Cardiac muscle cell (in vitro differentiated cells and primary cell): ENCODE results near the gene TTC28. TPM values are rescaled to one million over a fixed set of nuclear protein-coding genes. Genes with fewer than 3 reads are reported as not detected.

Experiments
- DNase-seq, 2 donors: peaks; one replicate each; pipeline versions ENCODE4 v3.0.0 to v3.0.0-alpha.2; 2010 to 2017; ENCODE audit warnings: low read depth in 1 of 2, low spot score in 1 of 2
- H3K27ac ChIP-seq: fragments of 200-600 bp; sonication (generic); 2 replicates; pipeline ENCODE4 v1.5.1; 2016
- H3K27me3 ChIP-seq: fragments of 200-600 bp; sonication (generic); 2 replicates; pipeline ENCODE4 v1.6.0; 2016; ENCODE audit warnings: control low read depth
- H3K36me3 ChIP-seq: fragments of 200-600 bp; sonication (generic); 2 replicates; pipeline ENCODE4 v1.5.1; 2016; ENCODE audit warnings: control low read depth
- H3K4me1 ChIP-seq: fragments of 200-600 bp; sonication (generic); 2 replicates; pipeline ENCODE4 v1.8.1; 2017; ENCODE audit warnings: low read depth, mild to moderate bottlenecking, mixed run types
- H3K4me3 ChIP-seq: fragments of 200-600 bp; sonication (generic); 2 replicates; pipeline ENCODE4 v1.5.1; 2016; ENCODE audit warnings: mild to moderate bottlenecking
- H3K9me3 ChIP-seq: fragments of 200-600 bp; sonication (generic); 2 replicates; pipeline ENCODE4 v1.5.1; 2017; ENCODE audit warnings: low read depth, mild to moderate bottlenecking, control low read depth
- CTCF ChIP-seq: IDR thresholded peaks from 2 replicates; pipeline ENCODE4 v1.5.1; 2012; ENCODE audit warnings: low read depth, mild to moderate bottlenecking, low read length
- polyA plus RNA-seq: library from polyadenylated mRNA; unstranded; fragments of >200 nt; fragmentation: Nextera tagmentation; extraction: Ambion mirVana; gene quantifications from 2 replicates; pipeline ENCODE4 v1.2.1, GENCODE V29; 2016
- total RNA-seq: library from RNA; depleted of rRNA; stranded (reverse); fragments of >200 nt; gene quantifications from 2 replicates; pipeline ENCODE4 v1.2.3, GENCODE V29; 2016

Gene TTC28
- total and polyA plus RNA-seq, 2 experiments from 2014 or later, result 27.3 to 109 TPM

DNA sequence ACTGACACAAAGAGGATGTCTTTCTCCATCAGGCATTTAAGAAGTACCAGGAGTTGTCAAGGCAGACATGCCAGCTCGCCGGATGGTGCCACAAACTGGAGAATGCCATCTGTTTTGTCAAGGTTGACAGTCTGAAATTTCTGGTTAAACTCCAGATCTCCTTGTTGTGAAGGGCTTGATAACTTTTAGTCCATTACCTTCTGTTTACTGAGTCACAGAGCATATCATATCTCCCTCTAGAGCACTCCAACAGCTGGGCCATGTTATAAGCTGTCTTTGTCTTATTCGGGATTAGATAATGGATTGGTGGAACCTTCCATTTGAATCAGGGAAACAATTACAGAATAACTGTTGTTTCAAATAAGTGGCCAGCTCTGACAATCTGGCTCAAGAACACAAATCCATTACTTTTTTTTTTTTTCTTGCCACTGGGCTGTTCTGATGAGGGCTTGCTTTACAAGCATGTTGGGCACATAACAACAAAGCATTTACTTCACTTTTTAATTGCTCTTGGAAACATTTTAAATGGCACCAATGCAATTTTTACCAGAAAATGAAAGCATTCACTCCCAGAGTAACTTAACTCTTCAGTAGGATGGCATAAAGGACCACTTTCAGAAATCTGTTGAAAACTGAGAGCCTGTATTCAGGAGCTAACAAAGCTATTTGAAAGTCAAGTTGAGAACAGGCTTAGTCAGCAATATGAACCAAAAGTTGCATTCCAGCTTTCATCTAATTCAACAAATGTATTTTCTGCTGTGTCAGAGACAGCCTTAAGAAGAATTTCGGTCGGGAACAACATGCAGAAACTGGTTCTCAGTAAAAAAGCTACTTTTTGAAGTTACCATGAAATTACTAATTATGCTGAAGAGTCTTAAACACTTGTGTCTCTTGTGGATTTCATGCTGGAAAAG lies 533.0 kb downstream of the TTC28 start:
- H3K4me3 ChIP-seq, result no peak overlapping the region
- DNase-seq, result peak in 1 of 2 donors; percentile 52
- peak overlapping the region; percentile 25 for H3K27ac ChIP-seq
- no peaks in the 10 kb centered on the region for H3K36me3 ChIP-seq
- no peaks in the 10 kb centered on the region for H3K9me3 ChIP-seq
- TF ChIP-seq CTCF, result no peak
- H3K4me1 ChIP-seq, result peaks cover 17% of the 10 kb centered on the region
- H3K27me3 ChIP-seq, result no peaks in the 10 kb centered on the region

DNA sequence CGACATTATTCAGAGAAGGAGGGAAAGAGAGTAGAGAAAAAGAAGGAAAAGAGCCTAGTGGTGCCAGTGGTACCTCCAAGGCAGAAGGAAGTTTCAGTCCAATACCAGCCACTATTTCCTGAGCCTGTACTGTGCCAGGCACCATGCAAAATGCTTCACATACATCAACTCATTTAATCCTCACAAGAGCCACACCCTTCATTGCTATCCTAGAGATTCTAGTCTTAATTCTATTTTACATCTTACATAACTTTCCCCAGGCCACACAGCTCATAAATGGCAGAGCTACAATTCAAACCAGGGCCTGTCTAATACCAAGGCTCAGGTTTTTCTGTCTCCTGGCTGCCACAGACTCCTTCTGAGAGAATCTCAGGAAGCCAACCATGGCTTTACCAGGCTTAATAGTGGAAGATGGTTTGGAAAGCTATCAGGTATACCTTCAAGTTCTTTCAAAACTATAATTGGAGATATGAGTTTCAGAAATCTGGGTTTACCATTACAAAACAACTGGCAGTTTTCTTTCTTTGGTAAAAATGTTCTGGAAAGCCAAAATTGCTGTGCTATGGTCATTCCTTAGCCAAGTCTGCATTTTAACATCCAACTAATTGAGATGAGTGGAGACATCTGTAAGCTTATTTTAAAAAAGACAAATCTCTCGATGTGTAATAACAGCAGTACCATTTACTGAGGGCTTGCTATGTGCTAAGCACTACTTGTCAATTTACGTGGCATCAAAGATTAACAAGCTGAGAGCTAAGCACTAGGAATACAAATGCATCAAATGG lies 535.5 kb downstream of the TTC28 start:
- Histone ChIP-seq H3K27ac (no peak overlapping the region), H3K27me3 (no peaks in the 10 kb centered on the region), H3K4me1 (peaks cover 36% of the 10 kb centered on the region), H3K4me3 (no peak overlapping the region), H3K36me3 (no peaks in the 10 kb centered on the region), H3K9me3 (no peaks in the 10 kb centered on the region)
- DNase-seq, result no peak
- TF ChIP-seq CTCF, result no peak

GRCh38 chr22:28143241-28143865 lies 536.3 kb downstream of the TTC28 start:
- Histone ChIP-seq H3K4me1 (peaks cover 36% of the 10 kb centered on the region), H3K27ac (no peak overlapping the region), H3K4me3 (no peak overlapping the region), H3K27me3 (no peaks in the 10 kb centered on the region), H3K36me3 (no peaks in the 10 kb centered on the region), H3K9me3 (no peaks in the 10 kb centered on the region)
- no peak for TF ChIP-seq CTCF
- DNase-seq, result no peak

DNA sequence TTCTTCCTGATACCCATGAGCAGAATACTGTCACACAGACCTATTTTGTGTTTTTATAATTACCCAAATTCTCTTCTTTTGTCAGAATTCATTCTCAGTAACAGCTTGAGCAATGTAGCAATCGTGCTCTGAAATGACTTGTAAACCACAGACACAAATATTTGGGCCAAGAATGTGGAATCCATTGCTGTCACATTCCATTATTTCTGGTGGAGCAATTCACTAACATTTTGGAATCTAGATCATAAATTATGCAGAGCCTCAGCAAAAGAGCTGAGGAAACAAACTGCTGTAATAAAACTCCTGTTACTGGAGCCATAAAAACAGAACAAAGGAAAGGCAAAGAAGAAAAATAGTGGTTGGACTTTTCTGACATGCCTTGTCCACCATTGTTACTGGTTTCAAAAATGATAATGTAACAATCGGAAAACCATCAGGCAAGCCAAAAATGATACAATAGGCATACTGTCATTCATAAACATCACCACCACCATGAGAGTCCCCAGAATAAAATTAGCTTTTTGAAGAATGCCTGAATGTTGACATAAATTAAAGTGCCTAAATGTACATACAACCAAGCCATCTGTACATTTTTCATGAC lies 537.2 kb downstream of the TTC28 start:
- H3K36me3 ChIP-seq, result no peaks in the 10 kb centered on the region
- no peak overlapping the region for H3K27ac ChIP-seq
- no peaks in the 10 kb centered on the region for H3K27me3 ChIP-seq
- H3K9me3 ChIP-seq, result no peaks in the 10 kb centered on the region
- peak in 1 of 2 donors; percentile 97 for DNase-seq
- peaks cover 35% of the 10 kb centered on the region for H3K4me1 ChIP-seq
- TF ChIP-seq CTCF, result no peak
- no peak overlapping the region for H3K4me3 ChIP-seq

DNA sequence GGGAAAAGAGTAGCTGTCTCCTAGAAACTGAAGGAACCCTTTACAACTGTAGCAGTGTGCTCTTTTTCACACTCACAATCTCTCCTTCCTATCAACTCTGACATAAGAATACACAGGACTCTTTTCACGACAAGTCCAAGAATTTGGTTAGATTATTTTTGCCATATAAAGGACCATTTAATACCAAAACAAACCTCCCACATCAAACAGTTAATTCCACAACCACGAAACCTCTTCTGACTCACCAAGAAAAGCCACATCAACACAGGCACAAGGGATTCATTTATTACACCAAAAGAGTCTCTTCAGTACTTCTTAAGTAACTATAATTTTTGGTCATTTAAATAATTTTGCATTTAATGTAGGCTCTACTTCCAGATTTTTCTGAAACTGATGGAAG lies 538.0 kb downstream of the TTC28 start:
- DNase-seq, result peak in 1 of 2 donors; percentile 74

More for the DNA sequence above, 538.0 kb downstream of the TTC28 start:
- H3K4me3 ChIP-seq, result no peak overlapping the region
- H3K27me3 ChIP-seq, result no peaks in the 10 kb centered on the region
- H3K36me3 ChIP-seq, result no peaks in the 10 kb centered on the region
- no peak for TF ChIP-seq CTCF
- H3K4me1 ChIP-seq, result peaks cover 27% of the 10 kb centered on the region
- H3K9me3 ChIP-seq, result no peaks in the 10 kb centered on the region
- H3K27ac ChIP-seq, result peak overlapping the region; percentile 1
